ENCODE results near the gene TFAP2D.

The TFAP2D gene

GRCh38 chr6:50818673-50819072 lies 105.3 kb downstream of the TFAP2D start, which contains the start of gene TFAP2B:
Gene TFAP2B (plus strand): TSS chr6:50818871. CDS start chr6:50818892, 21 bp downstream.
- no peak for DNase-seq
- no peaks in the 10 kb centered on the region for H3K9me3 ChIP-seq (ENCODE audit: severe bottlenecking)
- TF ChIP-seq CTCF (IDR thresholded peaks at IDR 0.05; ENCODE audit: low read depth, low read length), result no peak
- H3K36me3 ChIP-seq, result no peaks in the 10 kb centered on the region
- peaks cover 21% of the 10 kb centered on the region for H3K27me3 ChIP-seq (ENCODE audit: insufficient read depth, low read depth, severe bottlenecking)
- no peak within 1 kb of the TSS for H3K27ac ChIP-seq
- peak within 1 kb of the TSS; percentile 48 for H3K4me3 ChIP-seq (ENCODE audit: low read depth, low read length)

GRCh38 chr6:50819466-50819903 lies 106.2 kb downstream of the TFAP2D start:
- peak overlapping the region; percentile 48 for H3K4me3 ChIP-seq (ENCODE audit: low read depth, low read length)
- H3K27ac ChIP-seq, result no peak overlapping the region
- H3K9me3 ChIP-seq (ENCODE audit: severe bottlenecking), result no peaks in the 10 kb centered on the region
- no peak for TF ChIP-seq CTCF (IDR thresholded peaks at IDR 0.05; ENCODE audit: low read depth, low read length)
- no peaks in the 10 kb centered on the region for H3K36me3 ChIP-seq
- peak; percentile 60 for DNase-seq
- peaks cover 21% of the 10 kb centered on the region for H3K27me3 ChIP-seq (ENCODE audit: insufficient read depth, low read depth, severe bottlenecking)

- Histone ChIP-seq H3K27me3 (ENCODE audit: insufficient read depth, low read depth, severe bottlenecking) (peaks cover 21% of the 10 kb centered on the region), H3K27ac (no peak overlapping the region), H3K36me3 (no peaks in the 10 kb centered on the region), H3K4me3 (ENCODE audit: low read depth, low read length) (peak overlapping the region; percentile 48), H3K9me3 (ENCODE audit: severe bottlenecking) (no peaks in the 10 kb centered on the region)
- peak; percentile 43 for DNase-seq
- TF ChIP-seq CTCF (IDR thresholded peaks at IDR 0.05; ENCODE audit: low read depth, low read length), result no peak
Observed at GRCh38 chr6:50819904-50820868, 106.9 kb downstream of the TFAP2D start.

GRCh38 chr6:50820869-50821264 lies 107.5 kb downstream of the TFAP2D start:
- no peak overlapping the region for H3K4me3 ChIP-seq (ENCODE audit: low read depth, low read length)
- no peak for DNase-seq
- no peaks in the 10 kb centered on the region for H3K36me3 ChIP-seq
- peaks cover 21% of the 10 kb centered on the region for H3K27me3 ChIP-seq (ENCODE audit: insufficient read depth, low read depth, severe bottlenecking)
- no peak overlapping the region for H3K27ac ChIP-seq
- no peaks in the 10 kb centered on the region for H3K9me3 ChIP-seq (ENCODE audit: severe bottlenecking)
- TF ChIP-seq CTCF (IDR thresholded peaks at IDR 0.05; ENCODE audit: low read depth, low read length), result no peak

- no peak for DNase-seq
- Histone ChIP-seq H3K4me3 (ENCODE audit: low read depth, low read length) (no peak overlapping the region), H3K9me3 (ENCODE audit: severe bottlenecking) (no peaks in the 10 kb centered on the region), H3K27me3 (ENCODE audit: insufficient read depth, low read depth, severe bottlenecking) (peaks cover 21% of the 10 kb centered on the region), H3K36me3 (no peaks in the 10 kb centered on the region), H3K27ac (no peak overlapping the region)
- no peak for TF ChIP-seq CTCF (IDR thresholded peaks at IDR 0.05; ENCODE audit: low read depth, low read length)
Observed at GRCh38 chr6:50821441-50822077, 108.2 kb downstream of the TFAP2D start.

All from WERI-Rb-1 (cell line).